GM10248 (cell line): ENCODE measurements around the gene TRMT112.
A peak's percentile ranks its signal among the peaks of the same experiment; 100 is the strongest.

Experiments
- CTCF ChIA-PET: fragments of 300-600 bp; sonication (Branson Sonifier 250); formaldehyde crosslinking; extraction: SDS; loops from one replicate; lab custom pipeline; 2021; ENCODE audit warnings: antibody characterized with exemption; lab: Yijun Ruan, JAX
- POLR2A ChIA-PET: fragments of 350-650 bp; sonication (Branson Sonifier 250); formaldehyde crosslinking; extraction: SDS; loops from one replicate; lab custom pipeline; 2020; ENCODE audit warnings: antibody characterized with exemption; lab: Yijun Ruan, JAX
- DNase-seq: peaks from one replicate; pipeline ENCODE4 v3.0.0; 2012; ENCODE audit errors: extremely low spot score
- TF ChIP-seq, protein P1 (sequence below): IDR thresholded peaks from 2 replicates; pipeline ENCODE4 v1.5.1; 2012; ENCODE audit warnings: mild to moderate bottlenecking, low read depth; ENCODE audit errors: extremely low read depth, missing control alignments, control extremely low read depth

Gene TRMT112

DNA sequence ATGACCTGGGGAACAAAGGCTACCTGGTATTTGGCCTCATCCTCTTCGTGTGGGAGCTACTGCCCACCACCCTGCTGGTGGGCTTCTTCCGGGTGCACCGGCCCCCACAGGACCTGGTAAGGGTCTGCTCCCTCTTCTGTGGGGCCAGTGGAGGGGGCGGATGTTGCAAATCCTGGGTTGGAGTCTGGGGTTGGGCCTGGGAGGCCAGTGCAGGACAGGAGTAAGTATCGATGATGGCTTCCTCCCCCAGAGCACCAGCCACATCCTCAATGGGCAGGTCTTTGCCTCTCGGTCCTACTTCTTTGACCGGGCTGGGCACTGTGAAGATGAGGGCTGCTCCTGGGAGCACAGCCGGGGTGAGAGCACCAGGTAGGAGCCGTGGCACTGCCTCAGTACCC is 29.0 kb downstream of the TRMT112 start:
- CTCF ChIA-PET: interaction anchor here (1.0 to 14.3 kb wide), 2 partner anchors 9 to 15 kb away, joined by 3 to 186 read pairs; partner anchors contain the start of genes CATSPERZ and ESRRA
- TF ChIP-seq, protein P1, sequence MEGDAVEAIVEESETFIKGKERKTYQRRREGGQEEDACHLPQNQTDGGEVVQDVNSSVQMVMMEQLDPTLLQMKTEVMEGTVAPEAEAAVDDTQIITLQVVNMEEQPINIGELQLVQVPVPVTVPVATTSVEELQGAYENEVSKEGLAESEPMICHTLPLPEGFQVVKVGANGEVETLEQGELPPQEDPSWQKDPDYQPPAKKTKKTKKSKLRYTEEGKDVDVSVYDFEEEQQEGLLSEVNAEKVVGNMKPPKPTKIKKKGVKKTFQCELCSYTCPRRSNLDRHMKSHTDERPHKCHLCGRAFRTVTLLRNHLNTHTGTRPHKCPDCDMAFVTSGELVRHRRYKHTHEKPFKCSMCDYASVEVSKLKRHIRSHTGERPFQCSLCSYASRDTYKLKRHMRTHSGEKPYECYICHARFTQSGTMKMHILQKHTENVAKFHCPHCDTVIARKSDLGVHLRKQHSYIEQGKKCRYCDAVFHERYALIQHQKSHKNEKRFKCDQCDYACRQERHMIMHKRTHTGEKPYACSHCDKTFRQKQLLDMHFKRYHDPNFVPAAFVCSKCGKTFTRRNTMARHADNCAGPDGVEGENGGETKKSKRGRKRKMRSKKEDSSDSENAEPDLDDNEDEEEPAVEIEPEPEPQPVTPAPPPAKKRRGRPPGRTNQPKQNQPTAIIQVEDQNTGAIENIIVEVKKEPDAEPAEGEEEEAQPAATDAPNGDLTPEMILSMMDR: no peak
- POLR2A ChIA-PET: interaction anchor here (0.6 kb wide), 1 partner anchor 22 kb away, joined by 3 read pairs; no protein-coding TSS in a partner anchor
- DNase-seq: no peak

DNA sequence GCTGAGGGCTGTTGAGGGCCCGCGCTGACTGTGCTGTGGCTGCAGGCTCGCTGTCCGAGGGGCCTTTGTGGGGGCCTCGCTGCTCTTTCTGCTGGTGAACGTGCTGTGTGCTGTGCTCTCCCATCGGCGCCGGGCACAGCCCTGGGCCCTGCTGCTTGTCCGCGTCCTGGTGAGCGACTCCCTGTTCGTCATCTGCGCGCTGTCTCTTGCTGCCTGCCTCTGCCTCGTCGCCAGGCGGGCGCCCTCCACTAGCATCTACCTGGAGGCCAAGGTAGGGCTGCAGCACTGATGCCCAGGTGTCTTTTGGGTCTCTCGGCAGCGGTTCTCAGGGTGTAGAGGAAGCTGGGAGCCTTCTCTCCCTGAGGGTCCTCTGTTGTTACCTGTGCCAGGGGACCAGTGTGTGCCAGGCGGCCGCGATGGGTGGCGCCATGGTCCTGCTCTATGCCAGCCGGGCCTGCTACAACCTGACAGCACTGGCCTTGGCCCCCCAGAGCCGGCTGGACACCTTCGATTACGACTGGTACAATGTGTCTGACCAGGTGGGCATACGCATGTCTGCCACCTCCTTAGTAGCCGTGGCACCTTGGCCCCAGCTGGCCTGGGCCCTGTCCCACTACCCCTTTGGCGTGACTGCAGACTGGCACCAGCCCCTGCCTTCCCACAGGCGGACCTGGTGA is 29.5 kb downstream of the TRMT112 start:
- CTCF ChIA-PET: interaction anchor here (1.0 to 14.3 kb wide), 3 partner anchors 9 to 23 kb away, joined by 3 to 186 read pairs (median 3); partner anchors contain the start of genes CATSPERZ and ESRRA
- POLR2A ChIA-PET: interaction anchor here (0.6 kb wide), 1 partner anchor 22 kb away, joined by 3 read pairs; no protein-coding TSS in a partner anchor
- no peak for DNase-seq
- TF ChIP-seq, protein P1: no peak

DNA sequence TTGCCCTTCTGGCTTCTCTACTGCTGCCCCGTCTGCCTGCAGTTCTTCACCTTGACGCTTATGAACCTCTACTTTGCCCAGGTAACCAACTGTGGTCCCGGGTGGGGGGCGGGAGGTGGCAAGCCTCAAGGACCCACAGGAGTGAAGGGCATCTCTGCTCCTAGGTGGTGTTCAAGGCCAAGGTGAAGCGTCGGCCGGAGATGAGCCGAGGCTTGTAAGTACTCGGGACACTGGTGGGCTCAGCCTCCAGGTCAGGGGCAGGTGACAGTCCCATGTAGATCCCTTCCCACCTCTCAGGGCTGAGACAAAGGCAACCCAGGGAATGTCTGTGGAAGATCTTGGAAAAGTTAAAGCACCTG is 30.6 kb downstream of the TRMT112 start:
- TF ChIP-seq, protein P1: no peak
- no peak for DNase-seq
- ChIA-PET CTCF (interaction anchor here (1.3 to 14.3 kb wide), 2 partner anchors 16 to 24 kb away, joined by 3 to 186 read pairs; partner anchors contain the start of genes CATSPERZ and ESRRA), POLR2A (no interaction called here)

DNA sequence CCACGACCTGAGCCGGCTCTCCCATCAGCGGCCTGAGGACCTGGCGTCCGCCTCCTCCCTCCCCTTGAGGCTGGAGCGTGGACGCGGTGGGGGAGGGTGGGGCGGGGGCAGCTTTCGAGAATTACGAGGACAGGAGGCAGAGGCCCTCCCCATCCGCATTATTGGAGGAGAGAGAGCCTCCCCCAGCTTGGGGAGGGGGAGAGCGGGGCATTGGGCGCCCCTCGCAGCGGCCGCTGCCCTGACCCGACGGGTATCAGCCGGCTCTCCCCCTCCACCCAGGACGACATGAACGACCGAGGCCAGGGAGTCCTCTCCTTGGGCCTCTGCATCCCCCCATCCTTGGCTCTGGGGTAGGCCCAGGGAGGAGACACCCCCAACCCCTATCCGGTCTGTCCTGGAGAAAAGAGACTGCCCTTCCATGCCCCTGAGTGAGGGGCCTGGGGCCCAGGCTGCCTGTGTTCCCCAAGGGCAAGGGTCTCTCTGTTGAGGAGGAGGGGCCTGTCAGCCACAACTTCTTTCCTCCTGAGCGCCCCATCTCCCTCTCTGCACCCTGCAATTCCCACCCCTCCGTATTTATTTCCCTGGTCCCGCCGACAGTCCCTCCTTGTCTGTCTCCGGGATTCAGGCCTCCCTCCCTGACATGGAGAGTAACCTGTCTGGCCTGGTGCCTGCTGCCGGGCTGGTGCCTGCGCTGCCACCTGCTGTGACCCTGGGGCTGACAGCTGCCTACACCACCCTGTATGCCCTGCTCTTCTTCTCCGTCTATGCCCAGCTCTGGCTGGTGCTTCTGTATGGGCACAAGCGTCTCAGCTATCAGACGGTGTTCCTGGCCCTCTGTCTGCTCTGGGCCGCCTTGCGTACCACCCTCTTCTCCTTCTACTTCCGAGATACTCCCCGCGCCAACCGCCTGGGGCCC is 31.2 kb downstream of the TRMT112 start:
- TF ChIP-seq, protein P1: peak; percentile 19
- ChIA-PET CTCF (interaction anchor here (1.3 to 14.3 kb wide), 3 partner anchors 17 to 81 kb away, joined by 3 to 186 read pairs (median 6); partner anchors contain the start of genes CATSPERZ and ESRRA), POLR2A (interaction anchor here (0.6 kb wide), 1 partner anchor 15 kb away, joined by 4 read pairs; no protein-coding TSS in a partner anchor)
- no peak for DNase-seq

DNA sequence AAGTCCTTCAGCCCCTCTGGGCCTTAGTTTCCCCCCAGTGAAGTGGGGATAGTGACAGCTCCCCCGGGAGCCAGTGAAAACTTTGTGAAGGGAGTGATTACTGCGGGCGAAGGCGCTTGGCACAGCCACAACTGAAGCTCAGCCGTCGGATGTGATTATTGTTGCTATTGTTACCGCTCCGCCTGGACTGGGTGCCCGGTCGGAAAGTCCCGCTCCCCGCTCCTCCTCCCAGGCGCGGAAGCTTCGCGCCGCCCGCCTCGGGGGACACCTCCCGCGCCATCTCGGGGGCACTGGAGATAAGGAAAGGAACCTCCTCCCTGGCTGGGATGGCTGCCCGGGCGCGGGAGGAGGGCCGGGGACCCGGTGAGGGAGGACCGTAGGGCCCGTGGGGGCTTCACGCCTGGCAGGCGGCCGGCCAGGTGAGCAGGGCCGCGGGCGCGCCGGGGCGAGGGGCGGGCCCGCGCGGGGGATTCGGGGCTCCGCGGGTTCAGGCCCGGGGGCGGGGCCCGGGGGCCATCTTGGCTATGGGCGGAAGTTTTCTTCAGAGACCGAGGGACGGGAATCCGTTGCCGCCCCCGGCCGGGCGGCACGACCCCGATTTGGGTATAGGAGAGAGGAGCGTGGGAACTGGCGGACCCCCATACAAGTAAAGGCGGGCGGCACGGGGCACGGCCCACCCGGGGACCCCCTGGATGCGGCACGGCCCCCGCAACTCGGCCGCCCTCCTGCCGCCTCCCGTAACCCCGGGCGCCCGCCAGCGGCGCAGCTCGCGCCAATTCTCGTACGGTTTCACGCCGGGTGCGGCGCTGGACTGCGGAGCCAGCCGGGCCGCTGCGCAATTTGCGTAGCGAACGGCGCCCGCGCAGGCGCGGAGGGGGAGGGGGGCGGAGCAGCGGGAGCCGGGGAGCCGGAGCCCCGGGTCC is 32.1 kb downstream of the TRMT112 start, which contains the start of gene GPR137:
TSS of gene GPR137 (plus strand) at position 887 of the 923 bp plus-strand sequence. CDS start 677 bp downstream, outside the sequence.
- DNase-seq: peak; percentile 94
- ChIA-PET POLR2A (interaction anchor here (0.6 to 2.7 kb wide), 5 partner anchors 14 to 100 kb away, joined by 3 to 11 read pairs (median 4); partner anchors contain the start of genes NUDT22 and STIP1), CTCF (interaction anchor here (1.2 to 14.3 kb wide), 4 partner anchors 13 to 80 kb away, joined by 3 to 186 read pairs (median 14); partner anchors contain the start of genes CATSPERZ and ESRRA)
- TF ChIP-seq, protein P1: peak; percentile 6
